RWPE1 (cell line): ENCODE data around the gene IMPG1.

Experiments used
- CTCF ChIA-PET: fragments of 350-600 bp; sonication (Branson Sonifier 250); formaldehyde crosslinking; extraction: SDS; loops from one replicate; lab custom pipeline; 2021; lab: Yijun Ruan, JAX
- POLR2A ChIA-PET: fragments of 400-600 bp; formaldehyde crosslinking; extraction: SDS; loops from one replicate; lab custom pipeline; 2020; ENCODE audit warnings: antibody characterized with exemption; ENCODE audit not compliant: low non-redundant PET; lab: Yijun Ruan, JAX
- DNase-seq: peaks from one replicate; pipeline ENCODE4 v3.0.0; 2012; ENCODE audit warnings: low spot score
- H3K27ac ChIP-seq: fragments of 450-650 bp; 2 replicates; pipeline ENCODE4 v1.5.1; 2017
- CTCF ChIP-seq: fragments of 450-650 bp; conservative IDR thresholded peaks from 2 replicates; pipeline ENCODE4 v1.5.1; 2017; ENCODE audit warnings: low read depth, mild to moderate bottlenecking

IMPG1 gene

DNA sequence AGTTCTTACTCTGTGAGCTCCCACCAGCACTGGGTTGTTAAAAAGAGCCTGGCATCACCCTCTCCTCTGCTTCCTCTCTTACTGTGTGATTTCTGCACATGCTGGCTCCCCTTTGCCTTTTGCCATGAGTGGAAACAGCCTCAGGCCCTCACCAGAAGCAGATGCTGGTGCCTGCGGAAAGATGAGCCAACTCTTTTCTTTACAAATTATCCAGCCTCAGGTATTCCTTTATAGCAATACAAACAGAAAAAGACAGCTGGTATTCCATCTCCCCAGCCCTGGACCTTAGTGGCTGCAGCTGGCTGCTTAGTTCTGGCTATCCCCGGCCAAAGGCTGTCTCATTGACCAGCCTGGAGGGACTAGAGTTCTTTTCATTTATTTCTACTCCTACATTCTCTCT is 129.1 kb downstream of the IMPG1 start:
- POLR2A ChIA-PET: no interaction called here
- no peak overlapping the region for H3K27ac ChIP-seq
- CTCF ChIA-PET: interaction anchor here (0.5 kb wide), 1 partner anchor 9 kb away, joined by 3 read pairs; no protein-coding TSS in a partner anchor
- no peak for TF ChIP-seq CTCF
- DNase-seq: no peak

GRCh38 chr6:75941509-75941908 is 131.0 kb downstream of the IMPG1 start:
- CTCF ChIA-PET: no interaction called here
- POLR2A ChIA-PET: no interaction called here
- no peak for TF ChIP-seq CTCF
- no peak for DNase-seq
- no peak overlapping the region for H3K27ac ChIP-seq

DNA sequence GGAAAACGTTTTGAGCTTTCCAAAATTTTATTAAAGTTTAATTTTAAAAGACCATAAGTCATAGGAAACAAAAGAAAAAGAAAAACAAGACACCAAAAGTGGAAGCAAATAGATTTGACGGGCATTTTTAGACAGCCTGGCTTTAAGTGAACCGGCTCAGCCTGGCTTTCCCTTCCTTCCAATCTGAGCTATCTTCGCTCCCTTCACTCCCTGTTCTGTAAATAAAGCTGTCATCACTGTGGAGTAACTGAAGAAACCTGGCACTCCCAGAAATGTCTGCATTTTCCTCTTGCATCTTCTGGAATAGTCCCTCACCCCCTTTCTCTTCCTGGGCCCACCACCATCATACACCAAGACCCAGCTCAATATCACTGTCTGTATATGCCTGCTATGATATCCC is 131.9 kb downstream of the IMPG1 start:
- no peak overlapping the region for H3K27ac ChIP-seq
- ChIA-PET CTCF (no interaction called here), POLR2A (no interaction called here)
- DNase-seq: no peak
- TF ChIP-seq CTCF: no peak

- CTCF ChIA-PET: no interaction called here
- POLR2A ChIA-PET: no interaction called here
- no peak for DNase-seq
Measured at GRCh38 chr6:75937846-75938245, 134.6 kb downstream of the IMPG1 start.

GRCh38 chr6:75936682-75937081 is 135.8 kb downstream of the IMPG1 start:
- no peak overlapping the region for H3K27ac ChIP-seq
- ChIA-PET CTCF (interaction anchor here (0.6 kb wide), 1 partner anchor 40 kb away, joined by 3 read pairs; no protein-coding TSS in a partner anchor), POLR2A (no interaction called here)
- no peak for TF ChIP-seq CTCF
- DNase-seq: no peak

More at GRCh38 chr6:75937846-75938245, 134.6 kb downstream of the IMPG1 start:
- H3K27ac ChIP-seq: no peak overlapping the region
- TF ChIP-seq CTCF: no peak

- no peak overlapping the region for H3K27ac ChIP-seq
- DNase-seq: no peak
- POLR2A ChIA-PET: no interaction called here
- CTCF ChIA-PET: interaction anchor here (0.6 to 2.6 kb wide), 5 partner anchors 20 to 942 kb away, joined by 3 to 11 read pairs (median 4); no protein-coding TSS in a partner anchor
- no peak for TF ChIP-seq CTCF
Measured at GRCh38 chr6:75935473-75935793, 137.0 kb downstream of the IMPG1 start.
